Immature natural killer cell (primary cell): ENCODE results near the gene MDP1. TPM values are rescaled to one million over a fixed set of nuclear protein-coding genes. Genes with fewer than 3 reads are reported as not detected.

Experiments used
- DNase-seq, 3 donors: peaks; one replicate each; pipeline ENCODE4 v3.0.0; 2022; ENCODE audit warnings: mixed read lengths in 1 of 3
- H3K27ac Mint-ChIP-seq, 6 donors: one replicate each; pipeline ENCODE4 v1.8.0; 2020; ENCODE audit warnings: mixed read lengths in 6 of 6, mild to moderate bottlenecking in 5 of 6, inconsistent platforms in 4 of 6, moderate library complexity in 3 of 6
- H3K27me3 Mint-ChIP-seq, 3 donors: one replicate each; pipeline ENCODE4 v1.8.0; 2020 to 2021; ENCODE audit warnings: low read depth in 3 of 3, mild to moderate bottlenecking in 3 of 3, mixed read lengths in 3 of 3, moderate library complexity in 3 of 3, inconsistent platforms in 1 of 3
- H3K36me3 Mint-ChIP-seq, 3 donors: one replicate each; pipeline ENCODE4 v1.8.0; 2020; ENCODE audit warnings: mixed read lengths in 3 of 3, inconsistent platforms in 2 of 3, mild to moderate bottlenecking in 2 of 3
- H3K4me1 Mint-ChIP-seq, 2 donors: one replicate each; pipeline ENCODE4 v1.8.0; 2020; ENCODE audit warnings: inconsistent platforms in 2 of 2, mild to moderate bottlenecking in 2 of 2, mixed read lengths in 2 of 2, moderate library complexity in 1 of 2
- H3K4me3 Mint-ChIP-seq, 5 donors: one replicate each; pipeline ENCODE4 v1.8.0; 2020; ENCODE audit warnings: mild to moderate bottlenecking in 5 of 5, mixed read lengths in 5 of 5, inconsistent platforms in 3 of 5, moderate library complexity in 3 of 5
- H3K9me3 Mint-ChIP-seq, 6 donors: one replicate each; pipeline ENCODE4 v1.8.0; 2020; ENCODE audit warnings: mild to moderate bottlenecking in 6 of 6, mixed read lengths in 6 of 6, inconsistent platforms in 4 of 6, moderate library complexity in 3 of 6
- polyA plus RNA-seq, 3 donors: library from polyadenylated mRNA; unstranded; fragments of 300-500 nt; fragmentation: Illumina TruSeq; gene quantifications; one replicate each; pipeline ENCODE4 v1.2.3, GENCODE V29; 2021

The MDP1 gene
- polyA plus RNA-seq, 3 donors from 2014 or later = 29.2 to 45.5 (median 29.5) TPM

GRCh38 chr14:24185741-24186140, 30.1 kb downstream of the MDP1 start:
- peaks cover 0 to 8% (median 3%) of the 10 kb centered on the region in 3 donors for H3K36me3 Mint-ChIP-seq
- H3K27ac Mint-ChIP-seq = peak overlapping the region in 2 of 6 donors; percentile 16 to 36
- H3K4me1 Mint-ChIP-seq = peaks cover 28 to 29% of the 10 kb centered on the region in 2 donors
- H3K27me3 Mint-ChIP-seq = peaks cover 9 to 21% (median 11%) of the 10 kb centered on the region in 3 donors
- H3K4me3 Mint-ChIP-seq = no peak overlapping the region
- DNase-seq = no peak
- H3K9me3 Mint-ChIP-seq = no peaks in the 10 kb centered on the region

GRCh38 chr14:24185026-24185425, 30.8 kb downstream of the MDP1 start:
- H3K36me3 Mint-ChIP-seq = peaks cover 0 to 10% (median 3%) of the 10 kb centered on the region in 3 donors
- no peak overlapping the region for H3K4me3 Mint-ChIP-seq
- DNase-seq = no peak
- H3K27ac Mint-ChIP-seq = peak overlapping the region in 1 of 6 donors; percentile 34
- H3K4me1 Mint-ChIP-seq = peaks cover 28% of the 10 kb centered on the region in 2 donors
- peaks cover 9 to 19% (median 11%) of the 10 kb centered on the region in 3 donors for H3K27me3 Mint-ChIP-seq
- no peaks in the 10 kb centered on the region for H3K9me3 Mint-ChIP-seq

- Mint-ChIP-seq H3K27ac (no peak overlapping the region), H3K27me3 (peaks cover 9 to 19% (median 11%) of the 10 kb centered on the region in 3 donors), H3K36me3 (peaks cover 0 to 14% (median 3%) of the 10 kb centered on the region in 3 donors), H3K4me3 (no peak overlapping the region), H3K4me1 (peaks cover 25% of the 10 kb centered on the region in 2 donors), H3K9me3 (no peaks in the 10 kb centered on the region)
- no peak for DNase-seq
Measured at GRCh38 chr14:24184104-24184970, 31.5 kb downstream of the MDP1 start.

GRCh38 chr14:24183014-24183481, 32.8 kb downstream of the MDP1 start:
- H3K27me3 Mint-ChIP-seq = peaks cover 6 to 11% (median 8%) of the 10 kb centered on the region in 3 donors
- H3K36me3 Mint-ChIP-seq = peaks cover 0 to 18% (median 3%) of the 10 kb centered on the region in 3 donors
- H3K27ac Mint-ChIP-seq = peak overlapping the region in 1 of 6 donors; percentile 67
- H3K9me3 Mint-ChIP-seq = no peaks in the 10 kb centered on the region
- DNase-seq = no peak
- H3K4me1 Mint-ChIP-seq = peaks cover 13% of the 10 kb centered on the region in 2 donors
- H3K4me3 Mint-ChIP-seq = no peak overlapping the region

- H3K4me3 Mint-ChIP-seq = no peak overlapping the region
Measured at GRCh38 chr14:24182110-24182882, 33.6 kb downstream of the MDP1 start.

GRCh38 chr14:24181371-24182077, 34.3 kb downstream of the MDP1 start:
- DNase-seq = no peak
- Mint-ChIP-seq H3K4me3 (no peak overlapping the region), H3K27ac (peak overlapping the region in 1 of 6 donors; percentile 46), H3K27me3 (peaks cover 7 to 9% (median 8%) of the 10 kb centered on the region in 3 donors), H3K4me1 (peaks cover 0 to 1% of the 10 kb centered on the region in 2 donors), H3K9me3 (no peaks in the 10 kb centered on the region), H3K36me3 (peaks cover 0 to 18% (median 3%) of the 10 kb centered on the region in 3 donors)

More at GRCh38 chr14:24182110-24182882, 33.6 kb downstream of the MDP1 start:
- DNase-seq = no peak
- Mint-ChIP-seq H3K27ac (peak overlapping the region in 5 of 6 donors; percentile 16 to 83 (median 53)), H3K9me3 (no peaks in the 10 kb centered on the region), H3K27me3 (peaks cover 6 to 8% (median 7%) of the 10 kb centered on the region in 3 donors), H3K4me1 (peaks cover 5 to 6% of the 10 kb centered on the region in 2 donors), H3K36me3 (peaks cover 0 to 18% (median 3%) of the 10 kb centered on the region in 3 donors)

GRCh38 chr14:24179961-24180796, 35.7 kb downstream of the MDP1 start:
- Mint-ChIP-seq H3K4me1 (no peaks in the 10 kb centered on the region), H3K36me3 (peaks cover 0 to 18% (median 3%) of the 10 kb centered on the region in 3 donors), H3K27me3 (peaks cover 6 to 9% (median 8%) of the 10 kb centered on the region in 3 donors), H3K27ac (peak overlapping the region in 4 of 6 donors; percentile 5 to 69 (median 46)), H3K4me3 (no peak overlapping the region), H3K9me3 (peaks cover 0 to under 1% (median 0%) of the 10 kb centered on the region in 6 donors)
- DNase-seq = no peak

- peaks cover 3 to 22% (median 4%) of the 10 kb centered on the region in 3 donors for H3K36me3 Mint-ChIP-seq
- peaks cover 0 to 1% (median 0%) of the 10 kb centered on the region in 6 donors for H3K9me3 Mint-ChIP-seq
- H3K4me1 Mint-ChIP-seq = no peaks in the 10 kb centered on the region
- peaks cover 4 to 9% (median 5%) of the 10 kb centered on the region in 3 donors for H3K27me3 Mint-ChIP-seq
- no peak for DNase-seq
- no peak overlapping the region for H3K4me3 Mint-ChIP-seq
- peak overlapping the region in 3 of 6 donors; percentile 7 to 40 (median 37) for H3K27ac Mint-ChIP-seq
Measured at GRCh38 chr14:24179294-24179960, 36.4 kb downstream of the MDP1 start.

GRCh38 chr14:24178399-24179178, 37.3 kb downstream of the MDP1 start:
- peak overlapping the region in 2 of 6 donors; percentile 7 to 40 for H3K27ac Mint-ChIP-seq

GRCh38 chr14:24177891-24178290, 38.0 kb downstream of the MDP1 start:
- no peak for DNase-seq
- Mint-ChIP-seq H3K4me3 (no peak overlapping the region), H3K36me3 (peaks cover 3 to 24% (median 4%) of the 10 kb centered on the region in 3 donors), H3K27me3 (peaks cover 4 to 12% (median 6%) of the 10 kb centered on the region in 3 donors), H3K27ac (no peak overlapping the region), H3K9me3 (peaks cover 0 to 1% (median 0%) of the 10 kb centered on the region in 6 donors), H3K4me1 (peaks cover 2 to 7% of the 10 kb centered on the region in 2 donors)

More at GRCh38 chr14:24178399-24179178, 37.3 kb downstream of the MDP1 start:
- H3K36me3 Mint-ChIP-seq = peaks cover 3 to 24% (median 4%) of the 10 kb centered on the region in 3 donors
- no peak overlapping the region for H3K4me3 Mint-ChIP-seq
- DNase-seq = no peak
- peaks cover under 1% of the 10 kb centered on the region in 2 donors for H3K4me1 Mint-ChIP-seq
- peaks cover 4 to 12% (median 6%) of the 10 kb centered on the region in 3 donors for H3K27me3 Mint-ChIP-seq
- peaks cover 0 to 1% (median 0%) of the 10 kb centered on the region in 6 donors for H3K9me3 Mint-ChIP-seq
